22Rv1 (cell line): ENCODE measurements around the gene KIF20A.

Experiments used
- ZFX ChIP-seq: fragments of 450-650 bp; IDR thresholded peaks from 2 replicates; pipeline ENCODE4 v1.6.1; 2017; ENCODE audit warnings: antibody characterized with exemption, borderline replicate concordance
- TF ChIP-seq, protein P1 (sequence below): fragments of 450-650 bp; IDR thresholded peaks from 2 replicates; pipeline ENCODE4 v1.5.1; 2017; ENCODE audit warnings: mild to moderate bottlenecking

GRCh38 chr5:138213161-138214029, 34.5 kb downstream of the KIF20A start, which contains the start of gene CDC23:
- TF ChIP-seq, protein P1, sequence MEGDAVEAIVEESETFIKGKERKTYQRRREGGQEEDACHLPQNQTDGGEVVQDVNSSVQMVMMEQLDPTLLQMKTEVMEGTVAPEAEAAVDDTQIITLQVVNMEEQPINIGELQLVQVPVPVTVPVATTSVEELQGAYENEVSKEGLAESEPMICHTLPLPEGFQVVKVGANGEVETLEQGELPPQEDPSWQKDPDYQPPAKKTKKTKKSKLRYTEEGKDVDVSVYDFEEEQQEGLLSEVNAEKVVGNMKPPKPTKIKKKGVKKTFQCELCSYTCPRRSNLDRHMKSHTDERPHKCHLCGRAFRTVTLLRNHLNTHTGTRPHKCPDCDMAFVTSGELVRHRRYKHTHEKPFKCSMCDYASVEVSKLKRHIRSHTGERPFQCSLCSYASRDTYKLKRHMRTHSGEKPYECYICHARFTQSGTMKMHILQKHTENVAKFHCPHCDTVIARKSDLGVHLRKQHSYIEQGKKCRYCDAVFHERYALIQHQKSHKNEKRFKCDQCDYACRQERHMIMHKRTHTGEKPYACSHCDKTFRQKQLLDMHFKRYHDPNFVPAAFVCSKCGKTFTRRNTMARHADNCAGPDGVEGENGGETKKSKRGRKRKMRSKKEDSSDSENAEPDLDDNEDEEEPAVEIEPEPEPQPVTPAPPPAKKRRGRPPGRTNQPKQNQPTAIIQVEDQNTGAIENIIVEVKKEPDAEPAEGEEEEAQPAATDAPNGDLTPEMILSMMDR: no peak
- TF ChIP-seq ZFX: no peak
